GM19372 (cell line): Measurements from ENCODE around the gene CLASRP.

Experiments
- ATAC-seq: cut with Tn5 transposase; IDR thresholded peaks from one replicate; pipeline ENCODE4 v1.9.1; 2021; ENCODE audit warnings: mild to moderate bottlenecking, low read depth, moderate library complexity; ENCODE audit not compliant: unreplicated experiment

CLASRP gene

DNA sequence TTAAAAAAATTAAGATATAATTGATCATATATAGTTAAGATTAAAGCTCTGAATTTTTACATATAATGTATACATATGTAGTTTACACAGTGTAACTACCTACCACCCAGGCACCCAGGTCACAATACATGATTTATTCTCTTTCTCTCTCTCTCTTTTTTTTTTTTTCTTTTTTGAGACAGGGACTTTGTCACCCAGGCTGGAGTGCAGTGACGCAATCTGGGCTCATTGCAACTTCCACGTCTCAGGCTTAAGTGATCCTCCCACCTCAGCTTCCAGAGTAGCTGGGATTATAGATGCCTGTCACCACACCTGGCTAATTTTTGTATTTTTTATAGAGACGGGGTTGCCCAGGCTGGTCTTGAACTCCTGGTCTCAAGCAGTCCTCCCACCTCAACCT, 18.8 kb upstream of the CLASRP start:
- ATAC-seq = no peak

GRCh38 chr19:45021971-45022370, 16.9 kb upstream of the CLASRP start:
- no peak for ATAC-seq

DNA sequence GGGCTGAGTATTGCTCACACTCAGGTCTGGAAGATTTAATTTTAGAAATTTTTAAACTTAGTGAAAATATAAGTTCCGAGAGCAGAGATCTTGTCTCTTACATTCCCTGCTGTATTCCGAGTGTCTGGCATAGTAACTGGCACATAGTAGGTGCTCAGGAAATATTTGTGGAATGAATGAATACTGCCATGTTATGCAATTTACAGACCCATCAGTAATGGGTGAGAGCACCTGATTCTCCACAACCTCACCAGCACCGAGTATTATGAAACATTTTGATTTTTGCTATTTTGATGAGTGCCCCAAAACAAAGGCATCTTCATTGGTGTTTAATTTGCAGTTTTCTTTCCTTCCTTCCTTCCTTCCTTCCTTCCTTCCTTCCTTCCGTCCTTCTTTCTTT, 15.8 kb upstream of the CLASRP start:
- no peak for ATAC-seq

DNA sequence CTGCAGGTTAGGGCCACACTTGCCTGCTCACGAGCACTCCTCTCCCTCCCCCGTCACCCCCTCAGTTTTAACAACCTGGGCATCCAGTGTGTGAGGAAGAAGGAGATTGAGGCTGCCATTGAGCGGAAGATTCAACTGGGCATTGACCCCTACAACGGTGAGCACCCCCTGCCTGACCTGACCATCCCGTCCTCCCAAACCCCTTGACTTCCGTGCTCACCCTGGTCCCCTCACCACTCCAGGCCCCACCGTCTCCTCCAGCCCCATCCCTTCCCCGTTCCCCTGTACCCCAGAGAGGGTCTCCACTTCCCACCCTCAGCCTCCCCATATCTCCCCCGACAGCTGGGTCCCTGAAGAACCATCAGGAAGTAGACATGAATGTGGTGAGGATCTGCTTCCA, 13.6 kb upstream of the CLASRP start:
- no peak for ATAC-seq

DNA sequence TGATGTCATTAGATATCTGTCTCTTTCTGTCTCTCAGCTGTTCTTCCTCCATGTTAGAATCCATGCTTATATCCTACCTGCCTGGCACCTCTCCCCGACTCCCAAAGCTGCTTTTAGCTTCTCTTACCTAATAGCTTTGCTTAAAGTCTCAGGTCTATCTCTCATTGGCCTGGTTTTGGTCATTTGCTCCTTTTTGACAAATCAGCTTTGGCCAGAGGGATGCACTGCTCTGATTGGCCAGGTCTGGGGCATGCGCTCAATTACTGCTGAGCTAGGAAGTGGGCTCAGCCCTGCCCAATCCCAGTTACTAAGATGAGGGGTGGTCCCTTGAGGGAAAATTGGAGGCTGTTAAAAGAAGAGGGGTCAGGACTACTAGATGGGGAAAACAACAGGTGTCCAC, 11.5 kb upstream of the CLASRP start:
- ATAC-seq = no peak

- no peak for ATAC-seq
Measured at GRCh38 chr19:45030825-45031224, 8.0 kb upstream of the CLASRP start.

- ATAC-seq = no peak
Measured at GRCh38 chr19:45032421-45032820, 6.4 kb upstream of the CLASRP start.

DNA sequence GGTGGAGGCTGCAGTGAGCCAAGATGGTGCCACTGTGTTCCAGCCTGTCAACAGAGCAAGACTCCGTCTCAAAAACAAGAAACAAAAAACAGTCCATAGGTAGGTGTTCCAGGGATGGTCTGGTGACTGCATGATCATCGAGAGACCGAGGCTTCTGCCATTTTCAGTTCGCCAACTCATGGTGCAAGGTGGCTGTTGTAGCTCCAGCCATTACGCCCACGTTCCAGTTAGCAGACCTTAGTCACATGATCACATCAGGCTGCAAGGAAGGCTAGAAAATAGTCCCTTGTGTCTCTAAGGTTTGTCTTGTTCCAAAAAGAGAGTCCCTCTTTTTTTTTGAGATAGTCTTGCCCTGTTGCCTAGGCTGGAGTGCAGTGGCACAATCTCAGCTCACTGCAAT, 3.1 kb upstream of the CLASRP start:
- ATAC-seq = no peak

- no peak for ATAC-seq
Measured at GRCh38 chr19:45037393-45038169, 1.3 kb upstream of the CLASRP start.

GRCh38 chr19:45040059-45040771, 1.4 kb downstream of the CLASRP start:
- ATAC-seq = no peak

DNA sequence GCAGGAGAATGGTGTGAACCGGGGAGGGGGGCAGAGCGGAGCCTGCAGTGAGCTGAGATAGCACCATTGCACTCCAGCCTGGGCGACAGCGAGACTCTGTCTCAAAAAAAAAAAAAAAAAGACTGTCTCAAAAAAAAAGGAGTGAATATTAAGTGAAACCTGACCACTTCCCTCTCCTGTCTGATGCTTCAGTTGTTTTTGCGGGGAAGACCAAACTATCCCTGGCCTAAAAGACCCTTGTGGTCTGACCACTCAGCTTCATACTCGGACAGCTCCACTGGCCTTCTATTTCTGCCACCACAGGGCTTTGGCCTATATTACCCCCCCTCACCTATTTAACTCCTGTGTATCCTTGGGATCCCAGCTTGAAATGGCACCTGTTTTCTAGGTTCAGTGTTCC, 2.3 kb downstream of the CLASRP start:
- no peak for ATAC-seq

DNA sequence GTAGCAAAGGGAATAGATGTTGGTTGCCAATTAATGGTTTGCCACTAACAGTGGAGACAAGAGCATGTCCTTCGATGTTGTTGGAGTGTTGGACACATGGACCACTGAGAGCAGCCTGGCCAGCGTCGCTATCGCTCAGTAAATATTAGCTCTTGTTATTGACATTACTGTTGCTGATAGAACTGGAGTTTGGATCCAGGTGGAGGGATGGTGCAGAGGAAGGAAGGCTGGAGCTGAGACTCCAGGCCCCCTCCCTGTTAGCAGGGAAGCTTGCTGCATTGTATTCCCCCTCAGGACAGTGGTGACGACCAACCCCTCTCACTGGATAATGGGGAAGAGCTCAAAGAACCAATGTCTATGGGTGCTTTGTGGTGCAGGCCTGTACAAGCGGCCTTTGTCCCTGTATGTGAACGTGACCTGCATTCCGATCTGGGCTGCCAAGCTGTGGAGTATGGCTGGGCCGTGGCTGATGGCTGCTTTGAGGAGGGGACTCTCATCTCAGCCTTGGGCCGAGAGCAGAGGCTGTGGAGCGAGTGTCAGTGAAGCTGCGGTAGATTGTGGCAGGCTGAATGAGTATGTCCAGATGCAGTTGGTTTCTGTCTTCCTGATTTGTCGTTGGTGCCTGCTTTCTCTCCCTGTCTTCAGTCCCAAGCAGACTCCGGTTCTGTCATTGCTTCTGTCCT, 7.0 kb downstream of the CLASRP start:
- ATAC-seq = no peak

- no peak for ATAC-seq
Measured at GRCh38 chr19:45046355-45046754, 7.5 kb downstream of the CLASRP start.

- ATAC-seq = no peak
Measured at GRCh38 chr19:45047188-45047797, 8.4 kb downstream of the CLASRP start.

- ATAC-seq = no peak
Measured at GRCh38 chr19:45049073-45049736, 10.4 kb downstream of the CLASRP start.

GRCh38 chr19:45050036-45050435, 11.2 kb downstream of the CLASRP start:
- no peak for ATAC-seq

- no peak for ATAC-seq
Measured at GRCh38 chr19:45051929-45052579, 13.2 kb downstream of the CLASRP start.

DNA sequence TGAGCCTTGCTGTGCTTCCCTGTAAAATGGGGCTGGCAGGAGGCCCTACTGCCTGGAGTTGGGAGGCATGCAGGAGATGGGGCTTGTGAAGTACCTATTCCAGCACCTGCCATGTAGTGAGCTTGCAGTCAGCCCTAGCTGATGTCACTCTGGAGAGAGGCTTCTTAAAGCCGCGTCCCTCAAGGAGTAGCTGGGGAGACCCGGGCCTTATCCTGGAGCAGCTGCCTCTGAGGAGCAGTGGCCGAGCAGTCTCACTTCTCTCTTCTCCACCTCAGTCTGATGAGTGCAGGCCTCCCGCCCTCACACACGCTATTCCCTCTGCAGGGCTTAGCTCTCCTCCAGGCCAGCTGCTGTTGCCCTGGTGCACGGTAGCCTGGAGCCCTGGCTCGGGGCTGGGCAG, 18.0 kb downstream of the CLASRP start:
- no peak for ATAC-seq

DNA sequence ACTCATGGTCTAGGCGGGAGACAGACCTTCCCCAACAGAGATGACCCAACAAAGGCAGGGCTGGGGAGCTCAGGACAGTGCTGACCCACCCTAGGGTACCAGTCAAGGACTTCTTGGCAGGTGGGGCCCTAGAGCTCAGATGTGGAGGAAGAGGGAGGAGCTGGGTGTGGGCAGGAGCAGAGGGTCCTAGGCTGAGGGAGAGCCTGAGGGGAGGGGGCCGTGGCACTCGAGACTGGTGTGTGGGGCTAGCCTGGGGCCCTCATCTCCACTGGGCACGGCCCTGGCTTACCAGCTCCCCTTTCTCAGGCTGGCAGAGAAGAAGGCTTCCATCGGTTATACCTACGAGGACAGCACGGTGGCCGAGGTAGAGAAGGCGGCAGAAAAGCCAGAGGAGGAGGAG, 18.6 kb downstream of the CLASRP start:
- no peak for ATAC-seq

DNA sequence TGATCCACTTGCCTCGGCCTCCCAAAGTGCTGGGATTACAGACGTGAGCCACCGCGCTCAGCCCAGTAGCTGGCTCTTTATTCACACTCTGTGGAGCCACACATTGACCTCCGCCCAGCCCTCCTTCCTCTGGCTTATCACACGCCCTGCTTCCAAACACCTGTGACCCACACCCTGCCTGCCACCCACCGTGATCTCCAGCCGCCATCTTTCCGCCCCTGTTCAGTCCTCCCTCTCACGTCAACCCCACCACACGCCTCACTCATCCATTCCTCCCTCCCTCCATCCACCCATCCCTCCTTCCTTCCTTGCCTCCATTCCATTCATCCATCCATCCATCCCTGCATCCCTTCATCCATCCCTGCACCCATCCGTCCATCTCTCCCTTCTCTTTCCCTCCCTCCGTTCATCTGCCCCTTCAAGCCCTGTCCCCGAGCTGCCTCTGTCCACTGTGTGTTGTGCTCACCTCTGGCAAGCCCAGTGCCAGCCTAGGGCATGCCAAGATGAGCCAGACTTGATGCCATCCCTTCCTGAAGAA, 19.8 kb downstream of the CLASRP start:
- no peak for ATAC-seq
